HepG2 (cell line): ENCODE results near the gene DYSF. TPM values are rescaled to one million over a fixed set of nuclear protein-coding genes. Genes with fewer than 3 reads are reported as not detected.

Experiments
- CBX2 ChIP-seq, 2 experiments: fragments of 200-600 bp in 1 of 2; sonication (generic); formaldehyde crosslinking in 1 of 2; IDR thresholded peaks; 2 replicates each; pipeline versions ENCODE4 v1.7.0 to v1.8.1; 2018 to 2022; ENCODE audit warnings: low read depth in 2 of 2, low read length in 1 of 2, mild to moderate bottlenecking in 1 of 2, missing genetic modification reagents in 1 of 2
- ETV6 ChIP-seq: sonication (generic); formaldehyde crosslinking; conservative IDR thresholded peaks from 2 replicates; pipeline ENCODE4 v1.4.0; 2020; ENCODE audit warnings: missing genetic modification reagents
- KDM5A ChIP-seq: fragments of 200-600 bp; sonication (generic); IDR thresholded peaks from 2 replicates; pipeline ENCODE4 v1.7.0; 2018; ENCODE audit warnings: antibody characterized with exemption, mild to moderate bottlenecking, low read length, borderline replicate concordance
- MATR3 ChIP-seq: sonication (generic); formaldehyde crosslinking; IDR thresholded peaks from 2 replicates; pipeline ENCODE4 v1.4.0; 2020; ENCODE audit warnings: missing genetic modification reagents
- ZC3H4 ChIP-seq: sonication (generic); formaldehyde crosslinking; IDR thresholded peaks from 2 replicates; pipeline ENCODE4 v1.4.0; 2020; ENCODE audit warnings: missing genetic modification reagents, borderline replicate concordance
- ZNF713 ChIP-seq: sonication (generic); formaldehyde crosslinking; IDR thresholded peaks from 2 replicates; pipeline ENCODE4 v1.4.0; 2020; ENCODE audit warnings: mild to moderate bottlenecking, missing genetic modification reagents
- ZNF780A ChIP-seq: sonication (generic); formaldehyde crosslinking; IDR thresholded peaks from 2 replicates; pipeline ENCODE4 v1.8.0; 2022; ENCODE audit warnings: mild to moderate bottlenecking, missing genetic modification reagents, moderate library complexity
- polyA plus RNA-seq, 8 experiments: library from polyadenylated mRNA; depleted of rRNA in 3 of 8; stranded (reverse) in 7 of 8; unstranded in 1 of 8; fragments of >200 nt; fragmentation: Illumina TruSeq in 4 of 8; extraction: Trizol in 4 of 8; gene quantifications; 2 replicates each; pipeline versions ENCODE4 v1.2.1 to v1.2.3, GENCODE V29; 2011 to 2016; ENCODE audit warnings: low read depth in 4 of 8, missing spikeins in 1 of 8, mixed read lengths in 1 of 8; ENCODE audit not compliant: insufficient read depth in 1 of 8
- total RNA-seq, 5 experiments: library from RNA; depleted of rRNA; stranded (reverse); fragments of >200 nt; fragmentation: Illumina TruSeq; extraction: Trizol; gene quantifications; 2 replicates each; pipeline ENCODE4 v1.2.3, GENCODE V29; 2016; ENCODE audit warnings: low read depth in 1 of 5
- TF ChIP-seq, protein P1 (sequence below): sonication (generic); formaldehyde crosslinking; IDR thresholded peaks from 2 replicates; pipeline ENCODE4 v1.5.0; 2020; ENCODE audit warnings: missing genetic modification reagents
- TF ChIP-seq, protein P2 (sequence below): sonication (generic); formaldehyde crosslinking; IDR thresholded peaks from 2 replicates; pipeline ENCODE4 v1.9.0; 2021; ENCODE audit warnings: mild to moderate bottlenecking, missing genetic modification reagents
- TF ChIP-seq, protein P3 (sequence below): sonication (generic); formaldehyde crosslinking; IDR thresholded peaks from 2 replicates; pipeline ENCODE4 v1.4.0; 2020; ENCODE audit warnings: mild to moderate bottlenecking, missing genetic modification reagents
- TF ChIP-seq, protein P4 (sequence below): fragments of 450-650 bp; IDR thresholded peaks from 2 replicates; pipeline ENCODE4 v1.6.1; 2016
- TF ChIP-seq, protein P5 (sequence below): sonication (generic); formaldehyde crosslinking; IDR thresholded peaks from 2 replicates; pipeline ENCODE4 v1.4.0; 2020; ENCODE audit warnings: mild to moderate bottlenecking, missing genetic modification reagents

DYSF gene
- total and polyA plus RNA-seq, 2 of the 13 experiments (the other 11 are each of a cell fraction or from before 2014, with no cell fraction given), result 0.15 to 2.4 TPM

DNA sequence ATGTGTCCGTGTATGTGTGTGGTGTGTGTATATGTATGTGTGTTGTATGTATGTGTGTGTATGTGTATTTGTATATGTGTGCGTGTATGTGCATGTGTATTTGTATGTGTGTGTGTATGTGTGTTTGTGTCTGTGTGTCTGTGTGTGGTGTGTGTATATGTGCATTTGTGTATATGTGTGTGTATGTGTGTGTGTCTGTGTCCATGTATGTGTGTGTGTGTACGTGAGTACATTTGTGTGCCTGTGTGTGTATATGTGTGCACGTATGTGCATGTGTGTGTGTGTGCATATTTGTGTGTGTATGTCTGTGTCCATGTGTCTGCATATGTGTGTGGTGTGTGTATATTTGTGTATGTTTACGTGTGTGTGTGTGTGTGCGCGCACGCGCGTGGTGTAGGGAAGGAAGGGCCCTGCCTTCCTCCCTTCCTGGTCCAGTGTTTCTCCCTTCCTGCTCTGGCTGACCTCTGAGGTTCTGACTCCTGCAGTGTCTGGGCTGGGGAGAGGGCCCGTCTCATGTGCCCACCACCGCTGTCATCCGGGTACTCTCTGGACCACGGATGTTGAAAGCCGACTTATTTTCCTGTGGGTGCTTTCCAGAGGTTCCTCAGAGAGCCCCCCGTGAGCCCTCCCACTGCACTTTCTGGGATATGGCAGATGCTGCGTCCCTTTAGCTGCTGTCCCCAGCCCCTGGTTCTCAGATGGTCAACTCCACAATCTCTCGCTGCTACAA is 209.5 kb downstream of the DYSF start (continued):
- TF ChIP-seq ETV6 (CRISPR knock-in tag) (no peak), ZNF780A (peak; percentile 54; the same call in 1 of the 2 replicates), KDM5A (no peak), ZC3H4 (CRISPR knock-in tag) (no peak), CBX2 (IDR thresholded peaks at IDR 0.05; ENCODE audit: low read depth, low read length) (no peak), CBX2 (CRISPR knock-in tag; IDR thresholded peaks at IDR 0.05; ENCODE audit: low read depth) (no peak), ZNF713 (CRISPR knock-in tag) (no peak), MATR3 (no peak)
- TF ChIP-seq, protein P1, sequence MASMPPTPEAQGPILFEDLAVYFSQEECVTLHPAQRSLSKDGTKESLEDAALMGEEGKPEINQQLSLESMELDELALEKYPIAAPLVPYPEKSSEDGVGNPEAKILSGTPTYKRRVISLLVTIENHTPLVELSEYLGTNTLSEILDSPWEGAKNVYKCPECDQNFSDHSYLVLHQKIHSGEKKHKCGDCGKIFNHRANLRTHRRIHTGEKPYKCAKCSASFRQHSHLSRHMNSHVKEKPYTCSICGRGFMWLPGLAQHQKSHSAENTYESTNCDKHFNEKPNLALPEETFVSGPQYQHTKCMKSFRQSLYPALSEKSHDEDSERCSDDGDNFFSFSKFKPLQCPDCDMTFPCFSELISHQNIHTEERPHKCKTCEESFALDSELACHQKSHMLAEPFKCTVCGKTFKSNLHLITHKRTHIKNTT (CRISPR knock-in tag), result no peak
- TF ChIP-seq, protein P2, sequence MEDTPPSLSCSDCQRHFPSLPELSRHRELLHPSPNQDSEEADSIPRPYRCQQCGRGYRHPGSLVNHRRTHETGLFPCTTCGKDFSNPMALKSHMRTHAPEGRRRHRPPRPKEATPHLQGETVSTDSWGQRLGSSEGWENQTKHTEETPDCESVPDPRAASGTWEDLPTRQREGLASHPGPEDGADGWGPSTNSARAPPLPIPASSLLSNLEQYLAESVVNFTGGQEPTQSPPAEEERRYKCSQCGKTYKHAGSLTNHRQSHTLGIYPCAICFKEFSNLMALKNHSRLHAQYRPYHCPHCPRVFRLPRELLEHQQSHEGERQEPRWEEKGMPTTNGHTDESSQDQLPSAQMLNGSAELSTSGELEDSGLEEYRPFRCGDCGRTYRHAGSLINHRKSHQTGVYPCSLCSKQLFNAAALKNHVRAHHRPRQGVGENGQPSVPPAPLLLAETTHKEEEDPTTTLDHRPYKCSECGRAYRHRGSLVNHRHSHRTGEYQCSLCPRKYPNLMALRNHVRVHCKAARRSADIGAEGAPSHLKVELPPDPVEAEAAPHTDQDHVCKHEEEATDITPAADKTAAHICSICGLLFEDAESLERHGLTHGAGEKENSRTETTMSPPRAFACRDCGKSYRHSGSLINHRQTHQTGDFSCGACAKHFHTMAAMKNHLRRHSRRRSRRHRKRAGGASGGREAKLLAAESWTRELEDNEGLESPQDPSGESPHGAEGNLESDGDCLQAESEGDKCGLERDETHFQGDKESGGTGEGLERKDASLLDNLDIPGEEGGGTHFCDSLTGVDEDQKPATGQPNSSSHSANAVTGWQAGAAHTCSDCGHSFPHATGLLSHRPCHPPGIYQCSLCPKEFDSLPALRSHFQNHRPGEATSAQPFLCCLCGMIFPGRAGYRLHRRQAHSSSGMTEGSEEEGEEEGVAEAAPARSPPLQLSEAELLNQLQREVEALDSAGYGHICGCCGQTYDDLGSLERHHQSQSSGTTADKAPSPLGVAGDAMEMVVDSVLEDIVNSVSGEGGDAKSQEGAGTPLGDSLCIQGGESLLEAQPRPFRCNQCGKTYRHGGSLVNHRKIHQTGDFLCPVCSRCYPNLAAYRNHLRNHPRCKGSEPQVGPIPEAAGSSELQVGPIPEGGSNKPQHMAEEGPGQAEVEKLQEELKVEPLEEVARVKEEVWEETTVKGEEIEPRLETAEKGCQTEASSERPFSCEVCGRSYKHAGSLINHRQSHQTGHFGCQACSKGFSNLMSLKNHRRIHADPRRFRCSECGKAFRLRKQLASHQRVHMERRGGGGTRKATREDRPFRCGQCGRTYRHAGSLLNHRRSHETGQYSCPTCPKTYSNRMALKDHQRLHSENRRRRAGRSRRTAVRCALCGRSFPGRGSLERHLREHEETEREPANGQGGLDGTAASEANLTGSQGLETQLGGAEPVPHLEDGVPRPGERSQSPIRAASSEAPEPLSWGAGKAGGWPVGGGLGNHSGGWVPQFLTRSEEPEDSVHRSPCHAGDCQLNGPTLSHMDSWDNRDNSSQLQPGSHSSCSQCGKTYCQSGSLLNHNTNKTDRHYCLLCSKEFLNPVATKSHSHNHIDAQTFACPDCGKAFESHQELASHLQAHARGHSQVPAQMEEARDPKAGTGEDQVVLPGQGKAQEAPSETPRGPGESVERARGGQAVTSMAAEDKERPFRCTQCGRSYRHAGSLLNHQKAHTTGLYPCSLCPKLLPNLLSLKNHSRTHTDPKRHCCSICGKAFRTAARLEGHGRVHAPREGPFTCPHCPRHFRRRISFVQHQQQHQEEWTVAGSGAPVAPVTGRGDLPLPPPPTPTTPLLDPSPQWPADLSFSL, result peak; percentile 51; the same call in 1 of the 2 replicates
- TF ChIP-seq, protein P3, sequence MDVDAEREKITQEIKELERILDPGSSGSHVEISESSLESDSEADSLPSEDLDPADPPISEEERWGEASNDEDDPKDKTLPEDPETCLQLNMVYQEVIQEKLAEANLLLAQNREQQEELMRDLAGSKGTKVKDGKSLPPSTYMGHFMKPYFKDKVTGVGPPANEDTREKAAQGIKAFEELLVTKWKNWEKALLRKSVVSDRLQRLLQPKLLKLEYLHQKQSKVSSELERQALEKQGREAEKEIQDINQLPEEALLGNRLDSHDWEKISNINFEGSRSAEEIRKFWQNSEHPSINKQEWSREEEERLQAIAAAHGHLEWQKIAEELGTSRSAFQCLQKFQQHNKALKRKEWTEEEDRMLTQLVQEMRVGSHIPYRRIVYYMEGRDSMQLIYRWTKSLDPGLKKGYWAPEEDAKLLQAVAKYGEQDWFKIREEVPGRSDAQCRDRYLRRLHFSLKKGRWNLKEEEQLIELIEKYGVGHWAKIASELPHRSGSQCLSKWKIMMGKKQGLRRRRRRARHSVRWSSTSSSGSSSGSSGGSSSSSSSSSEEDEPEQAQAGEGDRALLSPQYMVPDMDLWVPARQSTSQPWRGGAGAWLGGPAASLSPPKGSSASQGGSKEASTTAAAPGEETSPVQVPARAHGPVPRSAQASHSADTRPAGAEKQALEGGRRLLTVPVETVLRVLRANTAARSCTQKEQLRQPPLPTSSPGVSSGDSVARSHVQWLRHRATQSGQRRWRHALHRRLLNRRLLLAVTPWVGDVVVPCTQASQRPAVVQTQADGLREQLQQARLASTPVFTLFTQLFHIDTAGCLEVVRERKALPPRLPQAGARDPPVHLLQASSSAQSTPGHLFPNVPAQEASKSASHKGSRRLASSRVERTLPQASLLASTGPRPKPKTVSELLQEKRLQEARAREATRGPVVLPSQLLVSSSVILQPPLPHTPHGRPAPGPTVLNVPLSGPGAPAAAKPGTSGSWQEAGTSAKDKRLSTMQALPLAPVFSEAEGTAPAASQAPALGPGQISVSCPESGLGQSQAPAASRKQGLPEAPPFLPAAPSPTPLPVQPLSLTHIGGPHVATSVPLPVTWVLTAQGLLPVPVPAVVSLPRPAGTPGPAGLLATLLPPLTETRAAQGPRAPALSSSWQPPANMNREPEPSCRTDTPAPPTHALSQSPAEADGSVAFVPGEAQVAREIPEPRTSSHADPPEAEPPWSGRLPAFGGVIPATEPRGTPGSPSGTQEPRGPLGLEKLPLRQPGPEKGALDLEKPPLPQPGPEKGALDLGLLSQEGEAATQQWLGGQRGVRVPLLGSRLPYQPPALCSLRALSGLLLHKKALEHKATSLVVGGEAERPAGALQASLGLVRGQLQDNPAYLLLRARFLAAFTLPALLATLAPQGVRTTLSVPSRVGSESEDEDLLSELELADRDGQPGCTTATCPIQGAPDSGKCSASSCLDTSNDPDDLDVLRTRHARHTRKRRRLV (CRISPR knock-in tag), result no peak
- TF ChIP-seq, protein P4, sequence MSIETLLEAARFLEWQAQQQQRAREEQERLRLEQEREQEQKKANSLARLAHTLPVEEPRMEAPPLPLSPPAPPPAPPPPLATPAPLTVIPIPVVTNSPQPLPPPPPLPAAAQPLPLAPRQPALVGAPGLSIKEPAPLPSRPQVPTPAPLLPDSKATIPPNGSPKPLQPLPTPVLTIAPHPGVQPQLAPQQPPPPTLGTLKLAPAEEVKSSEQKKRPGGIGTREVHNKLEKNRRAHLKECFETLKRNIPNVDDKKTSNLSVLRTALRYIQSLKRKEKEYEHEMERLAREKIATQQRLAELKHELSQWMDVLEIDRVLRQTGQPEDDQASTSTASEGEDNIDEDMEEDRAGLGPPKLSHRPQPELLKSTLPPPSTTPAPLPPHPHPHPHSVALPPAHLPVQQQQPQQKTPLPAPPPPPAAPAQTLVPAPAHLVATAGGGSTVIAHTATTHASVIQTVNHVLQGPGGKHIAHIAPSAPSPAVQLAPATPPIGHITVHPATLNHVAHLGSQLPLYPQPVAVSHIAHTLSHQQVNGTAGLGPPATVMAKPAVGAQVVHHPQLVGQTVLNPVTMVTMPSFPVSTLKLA, result peak; percentile 78
- TF ChIP-seq, protein P5, sequence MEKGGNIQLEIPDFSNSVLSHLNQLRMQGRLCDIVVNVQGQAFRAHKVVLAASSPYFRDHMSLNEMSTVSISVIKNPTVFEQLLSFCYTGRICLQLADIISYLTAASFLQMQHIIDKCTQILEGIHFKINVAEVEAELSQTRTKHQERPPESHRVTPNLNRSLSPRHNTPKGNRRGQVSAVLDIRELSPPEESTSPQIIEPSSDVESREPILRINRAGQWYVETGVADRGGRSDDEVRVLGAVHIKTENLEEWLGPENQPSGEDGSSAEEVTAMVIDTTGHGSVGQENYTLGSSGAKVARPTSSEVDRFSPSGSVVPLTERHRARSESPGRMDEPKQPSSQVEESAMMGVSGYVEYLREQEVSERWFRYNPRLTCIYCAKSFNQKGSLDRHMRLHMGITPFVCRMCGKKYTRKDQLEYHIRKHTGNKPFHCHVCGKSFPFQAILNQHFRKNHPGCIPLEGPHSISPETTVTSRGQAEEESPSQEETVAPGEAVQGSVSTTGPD (CRISPR knock-in tag), result no peak
